Suprapubic skin (tissue), 4 donors: ENCODE measurements around the gene LRRC27. TPM values are rescaled to one million over a fixed set of nuclear protein-coding genes. Genes with fewer than 3 reads are reported as not detected.

Source experiments
- DNase-seq, 2 donors: peaks; one replicate each; pipeline ENCODE4 v3.0.0-alpha.2; 2019; ENCODE audit warnings: low spot score in 2 of 2
- H3K27ac ChIP-seq: fragments of 200-600 bp; sonication (generic); one replicate; pipeline ENCODE4 v1.5.1; 2019
- H3K27me3 ChIP-seq: fragments of 200-600 bp; sonication (generic); one replicate; pipeline ENCODE4 v1.5.1; 2019
- H3K36me3 ChIP-seq: fragments of 200-600 bp; sonication (generic); one replicate; pipeline ENCODE4 v1.5.1; 2019
- H3K4me1 ChIP-seq: fragments of 200-600 bp; sonication (generic); one replicate; pipeline ENCODE4 v1.5.1; 2019
- H3K4me3 ChIP-seq: fragments of 200-600 bp; sonication (generic); one replicate; pipeline ENCODE4 v1.5.1; 2019; ENCODE audit warnings: mild to moderate bottlenecking
- H3K9me3 ChIP-seq: fragments of 200-600 bp; sonication (generic); one replicate; pipeline ENCODE4 v1.5.1; 2019
- EP300 ChIP-seq: sonication (generic); formaldehyde crosslinking; IDR thresholded peaks from one replicate; pipeline ENCODE4 v1.6.1; 2017; ENCODE audit warnings: antibody characterized with exemption
- POLR2A ChIP-seq, 2 donors: fragments of 450-650 bp; IDR thresholded peaks; one replicate each; pipeline ENCODE4 v1.6.1; 2017; ENCODE audit warnings: antibody characterized with exemption in 2 of 2, mild to moderate bottlenecking in 2 of 2, moderate library complexity in 2 of 2
- POLR2AphosphoS5 ChIP-seq, 3 donors: sonication (generic); formaldehyde crosslinking; IDR thresholded peaks; one replicate each; pipeline ENCODE4 v1.6.1; 2017; ENCODE audit warnings: antibody characterized with exemption in 3 of 3
- WGBS: methylation state at CpG from one replicate; pipeline ENCODE4 v1.1.5; 2018; 5-methylcytosine and 5-hydroxymethylcytosine counted together
- total RNA-seq, 4 donors: library from RNA; depleted of rRNA; stranded (reverse); fragments of >200 nt; gene quantifications; one replicate each; pipeline ENCODE4 v1.1.0, GENCODE V29; 2016
- TF ChIP-seq, protein P1 (sequence below), 2 donors: fragments of 200-600 bp in 1 of 2; fragments of 450-650 bp in 1 of 2; sonication (generic) in 1 of 2; IDR thresholded peaks; one replicate each; pipeline ENCODE4 v1.5.1; 2016 to 2019; ENCODE audit warnings: antibody characterized with exemption in 2 of 2, mild to moderate bottlenecking in 1 of 2, moderate library complexity in 1 of 2

The LRRC27 gene
- total RNA-seq, 4 donors from 2014 or later = 6.6 to 13.1 (median 7.1) TPM

- H3K4me3 ChIP-seq = no peak overlapping the region
- WGBS = 95% methylated on average over 9 of the region's 16 CpGs
- TF ChIP-seq, protein P1, sequence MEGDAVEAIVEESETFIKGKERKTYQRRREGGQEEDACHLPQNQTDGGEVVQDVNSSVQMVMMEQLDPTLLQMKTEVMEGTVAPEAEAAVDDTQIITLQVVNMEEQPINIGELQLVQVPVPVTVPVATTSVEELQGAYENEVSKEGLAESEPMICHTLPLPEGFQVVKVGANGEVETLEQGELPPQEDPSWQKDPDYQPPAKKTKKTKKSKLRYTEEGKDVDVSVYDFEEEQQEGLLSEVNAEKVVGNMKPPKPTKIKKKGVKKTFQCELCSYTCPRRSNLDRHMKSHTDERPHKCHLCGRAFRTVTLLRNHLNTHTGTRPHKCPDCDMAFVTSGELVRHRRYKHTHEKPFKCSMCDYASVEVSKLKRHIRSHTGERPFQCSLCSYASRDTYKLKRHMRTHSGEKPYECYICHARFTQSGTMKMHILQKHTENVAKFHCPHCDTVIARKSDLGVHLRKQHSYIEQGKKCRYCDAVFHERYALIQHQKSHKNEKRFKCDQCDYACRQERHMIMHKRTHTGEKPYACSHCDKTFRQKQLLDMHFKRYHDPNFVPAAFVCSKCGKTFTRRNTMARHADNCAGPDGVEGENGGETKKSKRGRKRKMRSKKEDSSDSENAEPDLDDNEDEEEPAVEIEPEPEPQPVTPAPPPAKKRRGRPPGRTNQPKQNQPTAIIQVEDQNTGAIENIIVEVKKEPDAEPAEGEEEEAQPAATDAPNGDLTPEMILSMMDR (IDR thresholded peaks at IDR 0.05) = no peak
- TF ChIP-seq EP300 (no peak), POLR2A (IDR thresholded peaks at IDR 0.05) (no peak), POLR2AphosphoS5 (IDR thresholded peaks at IDR 0.05) (no peak)
- H3K36me3 ChIP-seq = peaks cover under 1% of the 10 kb centered on the region
- no peaks in the 10 kb centered on the region for H3K27me3 ChIP-seq
- H3K27ac ChIP-seq = no peak overlapping the region
- no peaks in the 10 kb centered on the region for H3K9me3 ChIP-seq
- H3K4me1 ChIP-seq = peaks cover 7% of the 10 kb centered on the region
- peak; percentile 44 to 45 for DNase-seq
Measured at GRCh38 chr10:132372516-132373095, 40.6 kb downstream of the LRRC27 start.

GRCh38 chr10:132373241-132373955 is 41.4 kb downstream of the LRRC27 start:
- Histone ChIP-seq H3K27me3 (no peaks in the 10 kb centered on the region), H3K4me1 (peaks cover 7% of the 10 kb centered on the region), H3K9me3 (no peaks in the 10 kb centered on the region), H3K27ac (no peak overlapping the region), H3K36me3 (no peaks in the 10 kb centered on the region), H3K4me3 (no peak overlapping the region)
- DNase-seq = peak; percentile 52
- whole genome bisulfite sequencing = 79% methylated on average over 25 of the region's 25 CpGs
- no peak for TF ChIP-seq POLR2AphosphoS5 (IDR thresholded peaks at IDR 0.05)
- TF ChIP-seq EP300 = no peak
- no peak for TF ChIP-seq POLR2A (IDR thresholded peaks at IDR 0.05)
- TF ChIP-seq, protein P1 (IDR thresholded peaks at IDR 0.05) = no peak

- H3K36me3 ChIP-seq = no peaks in the 10 kb centered on the region
Measured at GRCh38 chr10:132374176-132374575, 42.2 kb downstream of the LRRC27 start.

DNA sequence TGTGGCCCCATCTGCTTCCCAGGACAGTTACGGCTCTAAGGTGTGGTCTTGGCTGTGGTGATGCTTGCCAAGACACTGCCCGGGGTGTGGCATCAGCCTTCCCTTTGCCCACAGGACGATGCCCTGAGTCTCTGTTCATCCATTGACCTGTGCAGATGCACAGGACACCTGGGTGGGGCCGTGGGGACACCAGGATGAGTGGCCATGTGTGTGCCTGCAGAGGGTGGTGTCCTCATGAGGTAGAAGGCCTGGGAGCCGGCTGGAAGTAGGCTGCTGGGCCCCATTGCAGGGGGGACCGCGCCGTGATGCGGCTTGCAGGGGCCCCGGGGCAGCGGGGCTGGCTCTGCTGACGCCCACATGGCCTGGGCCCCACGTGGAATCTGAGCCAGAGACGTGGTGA is 42.6 kb downstream of the LRRC27 start:
- H3K27ac ChIP-seq = no peak overlapping the region
- peaks cover 7% of the 10 kb centered on the region for H3K4me1 ChIP-seq
- H3K27me3 ChIP-seq = no peaks in the 10 kb centered on the region
- H3K9me3 ChIP-seq = no peaks in the 10 kb centered on the region
- peak; percentile 41 to 57 for DNase-seq
- no CpG with 5 or more reads among the region's 14 CpGs for WGBS
- no peak overlapping the region for H3K4me3 ChIP-seq
- no peaks in the 10 kb centered on the region for H3K36me3 ChIP-seq
- no peak for TF ChIP-seq EP300
- TF ChIP-seq, protein P1 (IDR thresholded peaks at IDR 0.05) = no peak
- no peak for TF ChIP-seq POLR2AphosphoS5 (IDR thresholded peaks at IDR 0.05)
- TF ChIP-seq POLR2A (IDR thresholded peaks at IDR 0.05) = no peak

More at GRCh38 chr10:132374176-132374575, 42.2 kb downstream of the LRRC27 start:
- TF ChIP-seq, protein P1 (IDR thresholded peaks at IDR 0.05) = no peak
- TF ChIP-seq EP300 = no peak
- no peak for TF ChIP-seq POLR2A (IDR thresholded peaks at IDR 0.05)
- Histone ChIP-seq H3K4me1 (peaks cover 7% of the 10 kb centered on the region), H3K27me3 (no peaks in the 10 kb centered on the region), H3K27ac (no peak overlapping the region), H3K4me3 (no peak overlapping the region), H3K9me3 (no peaks in the 10 kb centered on the region)
- WGBS = 93% methylated on average over 5 of the region's 8 CpGs
- DNase-seq = peak; percentile 52 to 68

DNA sequence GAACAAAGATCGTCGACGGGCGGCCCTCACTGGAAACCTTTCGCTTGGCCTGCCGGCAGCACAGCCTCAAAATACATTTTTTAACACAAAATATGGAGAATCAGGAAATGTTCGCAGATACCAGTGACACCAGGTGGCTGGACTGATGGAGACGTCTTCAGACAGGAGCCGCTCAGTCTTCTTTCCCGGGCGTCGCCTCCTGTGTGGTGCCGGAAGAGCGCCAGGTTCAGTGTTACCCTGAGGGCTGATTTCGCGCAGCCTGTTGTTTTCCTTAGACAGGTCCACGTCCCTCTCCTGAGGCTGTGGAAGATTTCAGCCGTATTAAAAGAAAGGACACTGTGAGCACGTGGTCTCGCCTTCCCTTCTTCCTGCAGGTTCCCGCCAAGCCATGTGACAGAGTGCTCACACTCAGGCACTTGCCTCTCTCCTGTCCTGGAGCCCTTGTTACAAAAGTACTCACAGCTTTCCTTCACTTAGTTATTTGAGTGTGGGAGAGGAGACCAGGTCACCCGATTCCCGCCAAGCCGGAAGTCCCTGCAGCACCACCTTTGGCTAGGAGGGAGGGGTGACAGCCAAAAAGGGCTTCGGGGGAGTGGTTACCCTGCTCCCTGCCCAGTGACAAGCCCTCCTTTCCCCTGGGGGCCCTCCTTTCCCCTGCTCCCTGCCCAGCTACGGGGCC is 43.3 kb downstream of the LRRC27 start:
- peak overlapping the region; percentile 27 for H3K27ac ChIP-seq
- no peaks in the 10 kb centered on the region for H3K36me3 ChIP-seq
- peak; percentile 54 to 70 for DNase-seq
- H3K4me1 ChIP-seq = peaks cover 7% of the 10 kb centered on the region
- TF ChIP-seq, protein P1 (IDR thresholded peaks at IDR 0.05) = no peak
- TF ChIP-seq EP300 (no peak), POLR2AphosphoS5 (IDR thresholded peaks at IDR 0.05) (no peak), POLR2A (IDR thresholded peaks at IDR 0.05) (no peak)
- H3K4me3 ChIP-seq = no peak overlapping the region
- whole genome bisulfite sequencing = 78% methylated on average over 25 of the region's 26 CpGs
- no peaks in the 10 kb centered on the region for H3K27me3 ChIP-seq
- H3K9me3 ChIP-seq = no peaks in the 10 kb centered on the region
